Thoracic aorta (tissue), 2 donors: ENCODE results near the gene DCAKD. TPM values are rescaled to one million over a fixed set of nuclear protein-coding genes. Genes with fewer than 3 reads are reported as not detected.

Experiments used
- ATAC-seq: fragments of 150-250 bp; one replicate; pipeline ENCODE4 v1.8.0; 2017; ENCODE audit warnings: low read depth; ENCODE audit not compliant: insufficient number of reproducible peaks, low FRiP score
- DNase-seq: peaks from one replicate; pipeline ENCODE4 v3.0.0-alpha.2; 2020; ENCODE audit warnings: low spot score
- H3K27ac ChIP-seq, 2 donors: fragments of 200-600 bp; sonication (generic); 1 replicate in 1 of 2; 2 replicates in 1 of 2; pipeline ENCODE4 v1.5.1; 2016; ENCODE audit warnings: mild to moderate bottlenecking in 2 of 2, moderate library complexity in 2 of 2
- H3K27me3 ChIP-seq: fragments of 200-600 bp; sonication (generic); replicated peaks from 2 replicates; pipeline ENCODE4 v1.6.0; 2016; ENCODE audit warnings: mild to moderate bottlenecking; ENCODE audit not compliant: insufficient read depth
- H3K36me3 ChIP-seq: fragments of 200-600 bp; sonication (generic); one replicate; pipeline ENCODE4 v1.5.1; 2016
- H3K4me1 ChIP-seq, 2 donors: fragments of 200-600 bp; sonication (generic); 1 replicate in 1 of 2; 2 replicates in 1 of 2; pipeline versions ENCODE4 v1.5.1 to v1.6.0; 2016; ENCODE audit warnings: low read depth in 2 of 2, mild to moderate bottlenecking in 1 of 2; ENCODE audit not compliant: control insufficient read depth in 1 of 2
- H3K4me3 ChIP-seq: fragments of 200-600 bp; sonication (generic); 2 replicates; pipeline ENCODE4 v1.5.1; 2016; ENCODE audit warnings: mild to moderate bottlenecking
- H3K9me3 ChIP-seq: fragments of 200-600 bp; sonication (generic); 2 replicates; pipeline ENCODE4 v1.5.1; 2016
- total RNA-seq, 2 donors: library from RNA; depleted of rRNA; stranded (reverse); fragments of >200 nt; gene quantifications; one replicate each; pipeline versions ENCODE4 v1.1.0 to v1.2.3, GENCODE V29; 2016
- TF ChIP-seq, protein P1 (sequence below): fragments of 200-600 bp; sonication (generic); IDR thresholded peaks from one replicate; pipeline ENCODE4 v1.5.1; 2019; ENCODE audit warnings: antibody characterized with exemption

The DCAKD gene
- total RNA-seq, 2 donors from 2014 or later, result 34.6 to 56.5 TPM

DNA sequence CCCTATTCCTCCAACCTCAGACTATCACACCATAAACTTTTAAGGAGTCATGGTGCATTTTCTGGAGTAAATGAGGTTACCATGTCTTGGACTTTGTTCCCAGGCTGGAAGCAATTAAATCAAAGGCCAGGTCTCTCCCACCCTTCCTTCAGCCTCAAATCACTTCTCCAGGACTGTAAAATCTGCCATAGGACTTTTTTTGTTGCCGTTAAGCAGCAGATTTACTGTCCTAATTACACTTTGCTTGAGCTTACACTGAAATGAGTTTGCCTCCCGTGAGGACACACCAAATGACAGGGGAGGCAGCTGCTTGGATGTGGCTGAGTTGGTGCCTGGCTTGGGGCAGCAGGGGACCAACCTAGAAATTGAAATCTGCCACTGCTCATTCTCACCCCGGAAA is 14.7 kb downstream of the DCAKD start:
- no peak for ATAC-seq

DNA sequence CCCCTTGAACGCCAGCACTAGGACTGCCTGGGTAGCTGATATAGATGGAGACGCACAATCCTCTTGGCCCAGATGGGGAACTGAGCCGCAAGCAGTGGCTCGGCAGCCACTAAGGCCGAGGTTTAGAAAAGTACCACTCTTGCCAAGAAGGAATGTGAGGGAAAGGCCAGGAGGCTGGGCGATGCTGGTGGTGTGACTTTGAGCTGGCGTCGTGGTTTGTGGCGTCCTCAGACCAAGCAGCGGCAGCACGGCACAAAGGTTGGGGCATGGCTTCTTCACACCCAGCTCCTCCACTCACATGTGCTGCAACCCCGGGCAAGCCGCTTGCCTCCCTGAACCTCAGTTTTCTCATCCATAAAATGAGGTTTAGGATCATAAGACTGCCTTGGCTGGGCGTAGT is 15.6 kb downstream of the DCAKD start:
- Histone ChIP-seq H3K36me3 (peaks cover 29% of the 10 kb centered on the region), H3K4me1 (peaks cover 5 to 18% of the 10 kb centered on the region in 2 donors), H3K4me3 (no peak overlapping the region), H3K27me3 (no peaks in the 10 kb centered on the region), H3K9me3 (no peaks in the 10 kb centered on the region), H3K27ac (no peak overlapping the region)
- ATAC-seq (no peak), DNase-seq (no peak)
- TF ChIP-seq, protein P1, sequence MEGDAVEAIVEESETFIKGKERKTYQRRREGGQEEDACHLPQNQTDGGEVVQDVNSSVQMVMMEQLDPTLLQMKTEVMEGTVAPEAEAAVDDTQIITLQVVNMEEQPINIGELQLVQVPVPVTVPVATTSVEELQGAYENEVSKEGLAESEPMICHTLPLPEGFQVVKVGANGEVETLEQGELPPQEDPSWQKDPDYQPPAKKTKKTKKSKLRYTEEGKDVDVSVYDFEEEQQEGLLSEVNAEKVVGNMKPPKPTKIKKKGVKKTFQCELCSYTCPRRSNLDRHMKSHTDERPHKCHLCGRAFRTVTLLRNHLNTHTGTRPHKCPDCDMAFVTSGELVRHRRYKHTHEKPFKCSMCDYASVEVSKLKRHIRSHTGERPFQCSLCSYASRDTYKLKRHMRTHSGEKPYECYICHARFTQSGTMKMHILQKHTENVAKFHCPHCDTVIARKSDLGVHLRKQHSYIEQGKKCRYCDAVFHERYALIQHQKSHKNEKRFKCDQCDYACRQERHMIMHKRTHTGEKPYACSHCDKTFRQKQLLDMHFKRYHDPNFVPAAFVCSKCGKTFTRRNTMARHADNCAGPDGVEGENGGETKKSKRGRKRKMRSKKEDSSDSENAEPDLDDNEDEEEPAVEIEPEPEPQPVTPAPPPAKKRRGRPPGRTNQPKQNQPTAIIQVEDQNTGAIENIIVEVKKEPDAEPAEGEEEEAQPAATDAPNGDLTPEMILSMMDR, result no peak

More for the DNA sequence above, 14.7 kb downstream of the DCAKD start:
- H3K4me3 ChIP-seq, result no peak overlapping the region
- TF ChIP-seq, protein P1, result no peak
- H3K4me1 ChIP-seq, result peaks cover 5 to 20% of the 10 kb centered on the region in 2 donors
- H3K27me3 ChIP-seq, result no peaks in the 10 kb centered on the region
- H3K27ac ChIP-seq, result no peak overlapping the region
- H3K9me3 ChIP-seq, result no peaks in the 10 kb centered on the region
- DNase-seq, result no peak
- peaks cover 21% of the 10 kb centered on the region for H3K36me3 ChIP-seq

DNA sequence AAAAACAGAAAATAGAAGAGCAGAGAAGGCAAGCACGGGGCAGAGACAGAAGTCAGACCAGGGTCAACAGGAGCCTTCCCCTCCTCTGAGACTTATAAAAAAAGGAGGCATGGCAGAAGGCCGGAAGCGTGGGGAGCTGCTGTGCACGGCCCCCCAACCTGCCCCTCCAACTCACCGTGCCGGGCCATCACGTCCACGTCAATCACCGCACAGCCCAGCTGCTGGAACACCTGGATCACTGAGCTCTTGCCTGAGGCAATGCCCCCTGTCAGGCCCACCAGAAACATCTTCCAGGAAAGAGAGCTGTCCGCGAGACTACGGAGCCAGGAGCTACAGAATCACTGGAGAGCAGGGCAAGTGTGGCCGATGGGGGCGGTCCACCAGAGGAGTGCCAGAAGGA is 16.8 kb downstream of the DCAKD start:
- H3K36me3 ChIP-seq, result peaks cover 41% of the 10 kb centered on the region

DNA sequence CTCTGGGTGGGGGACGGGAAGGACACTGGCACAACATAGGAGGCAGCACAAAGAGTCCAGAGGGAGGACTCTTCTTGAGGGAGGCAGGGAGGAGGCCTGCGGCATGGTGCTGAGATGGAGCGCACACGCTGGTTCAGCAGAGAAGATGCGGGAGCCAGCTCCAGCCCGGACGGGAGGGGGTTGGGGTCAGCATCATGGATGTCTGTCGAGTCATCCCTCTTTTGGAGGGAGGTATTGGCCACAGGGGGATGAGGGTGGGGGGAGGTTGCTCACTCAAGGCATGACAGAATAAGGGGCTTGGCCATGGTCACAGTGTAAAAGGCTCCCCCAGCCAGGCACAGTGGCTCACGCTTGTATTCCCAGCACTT is 19.3 kb downstream of the DCAKD start:
- DNase-seq, result no peak
- Histone ChIP-seq H3K4me1 (no peaks in the 10 kb centered on the region), H3K36me3 (peaks cover 54% of the 10 kb centered on the region), H3K4me3 (no peak overlapping the region), H3K9me3 (no peaks in the 10 kb centered on the region), H3K27me3 (no peaks in the 10 kb centered on the region), H3K27ac (no peak overlapping the region)
- no peak for ATAC-seq
- TF ChIP-seq, protein P1, result no peak

More for the DNA sequence above, 16.8 kb downstream of the DCAKD start:
- H3K27me3 ChIP-seq, result no peaks in the 10 kb centered on the region
- no peak for ATAC-seq
- no peak for DNase-seq
- H3K27ac ChIP-seq, result no peak overlapping the region
- H3K4me1 ChIP-seq, result peaks cover 3 to 11% of the 10 kb centered on the region in 2 donors
- TF ChIP-seq, protein P1, result no peak
- H3K9me3 ChIP-seq, result no peaks in the 10 kb centered on the region
- H3K4me3 ChIP-seq, result no peak overlapping the region

DNA sequence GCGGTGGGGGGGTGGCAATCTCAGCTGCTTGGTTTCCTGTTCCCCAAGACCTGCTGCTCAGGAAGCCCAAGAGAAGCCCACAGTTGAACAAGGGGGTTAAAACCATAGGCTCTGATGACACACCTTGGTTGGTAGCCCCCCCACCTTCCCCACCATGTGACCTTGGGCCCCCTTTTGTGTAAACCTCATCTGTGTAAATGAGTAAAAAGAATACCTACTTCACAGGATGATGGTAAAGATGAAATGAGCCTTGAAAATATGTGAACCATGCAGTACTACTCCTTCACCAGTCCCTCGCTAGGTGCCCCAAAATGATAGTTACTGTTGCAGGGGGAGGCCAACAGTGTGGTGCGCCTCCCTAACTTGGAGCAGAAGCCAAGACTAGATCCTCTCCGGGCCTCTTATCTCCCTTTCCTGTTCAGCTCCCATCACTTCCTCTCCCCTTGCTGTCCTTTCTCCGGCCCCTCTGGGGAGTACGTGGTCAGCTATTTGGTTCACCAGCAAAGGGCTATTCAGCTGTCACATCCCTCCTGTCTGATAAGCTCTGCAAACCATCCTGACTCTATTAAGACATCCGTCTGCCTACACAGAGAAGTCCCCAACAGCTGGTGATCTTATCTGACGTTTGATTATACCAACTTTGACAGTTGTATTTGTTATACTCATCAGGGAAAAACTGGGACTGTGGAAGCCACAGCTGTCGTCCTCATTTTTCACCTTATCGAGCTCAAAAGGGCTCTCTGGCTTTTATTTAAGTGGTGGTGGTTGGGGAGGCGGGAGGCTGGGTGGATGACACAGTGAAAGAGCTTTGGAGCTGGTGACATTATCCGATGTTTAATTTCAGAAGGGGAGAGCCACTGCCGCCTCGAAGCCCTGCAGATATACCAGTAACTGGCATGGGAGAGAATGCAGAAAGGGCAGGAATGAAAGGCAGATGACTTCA is 19.9 kb downstream of the DCAKD start:
- Histone ChIP-seq H3K27ac (no peak overlapping the region), H3K36me3 (peaks cover 54% of the 10 kb centered on the region)
- ATAC-seq, result no peak

More for the DNA sequence above, 19.9 kb downstream of the DCAKD start:
- TF ChIP-seq, protein P1, result no peak
- Histone ChIP-seq H3K4me1 (no peaks in the 10 kb centered on the region), H3K9me3 (no peaks in the 10 kb centered on the region), H3K4me3 (no peak overlapping the region), H3K27me3 (no peaks in the 10 kb centered on the region)
- DNase-seq, result no peak
